Adipocyte (in vitro differentiated cells): ENCODE data around the gene OR10A4.
"Not testable (repeated sequence)": the region's sequence is repeated elsewhere in the genome, so short reads cannot be mapped to it uniquely, and the experiment has no call there.

ENCODE experiments used
- DNase-seq: peaks from one replicate; pipeline ENCODE4 v3.0.0-alpha.2; 2015; ENCODE audit warnings: low read depth
- H3K27me3 ChIP-seq: replicated peaks from 2 replicates; pipeline ENCODE4 v1.7.0; 2013; ENCODE audit warnings: mild to moderate bottlenecking, low read length, moderate library complexity; ENCODE audit not compliant: control insufficient read depth, insufficient read depth
- H3K36me3 ChIP-seq: 2 replicates; pipeline ENCODE4 v1.7.0; 2013; ENCODE audit warnings: low read length, mild to moderate bottlenecking, moderate library complexity; ENCODE audit not compliant: control insufficient read depth, insufficient read depth, severe bottlenecking
- H3K4me1 ChIP-seq: 2 replicates; pipeline ENCODE4 v1.7.0; 2013; ENCODE audit warnings: mild to moderate bottlenecking, low read length, moderate library complexity; ENCODE audit not compliant: control insufficient read depth, insufficient read depth
- H3K4me3 ChIP-seq: 2 replicates; pipeline ENCODE4 v1.7.0; 2013; ENCODE audit warnings: mild to moderate bottlenecking, low read length, moderate library complexity
- H3K9ac ChIP-seq: 2 replicates; pipeline ENCODE4 v1.7.0; 2013; ENCODE audit warnings: mild to moderate bottlenecking, low read length, moderate library complexity
- H3K9me3 ChIP-seq: 2 replicates; pipeline ENCODE4 v1.7.0; 2013; ENCODE audit warnings: mild to moderate bottlenecking, low read length, moderate library complexity; ENCODE audit not compliant: control insufficient read depth

The OR10A4 gene

GRCh38 chr11:6876325-6876724, at the start of gene OR10A4:
Gene OR10A4, plus strand, starts transcription at chr11:6876625. Its CDS starts 23 bp downstream, at chr11:6876648.
- Histone ChIP-seq H3K4me3 (no peak within 1 kb of the TSS), H3K9me3 (peaks cover 2% of the 10 kb centered on the region), H3K9ac (no peak within 1 kb of the TSS), H3K36me3 (no peaks in the 10 kb centered on the region), H3K4me1 (no peaks in the 10 kb centered on the region), H3K27me3 (no peaks in the 10 kb centered on the region)
- no peak for DNase-seq

GRCh38 chr11:6828103-6828502, 48.3 kb upstream of the OR10A4 start:
- Histone ChIP-seq H3K36me3 (no peaks in the 10 kb centered on the region), H3K27me3 (no peaks in the 10 kb centered on the region), H3K9ac (no peak overlapping the region), H3K9me3 (no peaks in the 10 kb centered on the region), H3K4me1 (no peaks in the 10 kb centered on the region), H3K4me3 (no peak overlapping the region)
- DNase-seq, result no peak

- H3K36me3 ChIP-seq, result no peaks in the 10 kb centered on the region
- H3K9me3 ChIP-seq, result no peaks in the 10 kb centered on the region
- H3K9ac ChIP-seq, result no peak overlapping the region
- H3K4me1 ChIP-seq, result no peaks in the 10 kb centered on the region
- no peak overlapping the region for H3K4me3 ChIP-seq
- DNase-seq, result no peak
- H3K27me3 ChIP-seq, result no peaks in the 10 kb centered on the region
These were observed 43.1 kb upstream of the OR10A4 start for GRCh38 chr11:6833356-6833755.

- Histone ChIP-seq H3K27me3 (no peaks in the 10 kb centered on the region), H3K9me3 (no peaks in the 10 kb centered on the region), H3K9ac (no peak overlapping the region), H3K4me1 (no peaks in the 10 kb centered on the region), H3K36me3 (no peaks in the 10 kb centered on the region), H3K4me3 (no peak overlapping the region)
- no peak for DNase-seq
These were observed 42.4 kb upstream of the OR10A4 start for GRCh38 chr11:6834021-6834420.

- Histone ChIP-seq H3K4me3 (no peak overlapping the region), H3K9me3 (peaks cover 9% of the 10 kb centered on the region), H3K27me3 (no peaks in the 10 kb centered on the region), H3K36me3 (no peaks in the 10 kb centered on the region), H3K4me1 (no peaks in the 10 kb centered on the region), H3K9ac (no peak overlapping the region)
- no peak for DNase-seq
These were observed 34.7 kb upstream of the OR10A4 start for GRCh38 chr11:6841694-6842093.

- no peaks in the 10 kb centered on the region for H3K4me1 ChIP-seq
- H3K36me3 ChIP-seq, result no peaks in the 10 kb centered on the region
- H3K9me3 ChIP-seq, result peaks cover 9% of the 10 kb centered on the region
- no peak overlapping the region for H3K4me3 ChIP-seq
- DNase-seq, result no peak
- H3K9ac ChIP-seq, result no peak overlapping the region
- H3K27me3 ChIP-seq, result no peaks in the 10 kb centered on the region
These were observed 32.8 kb upstream of the OR10A4 start for GRCh38 chr11:6843670-6844069.

GRCh38 chr11:6844356-6844755, 32.1 kb upstream of the OR10A4 start:
- Histone ChIP-seq H3K27me3 (no peaks in the 10 kb centered on the region), H3K4me1 (no peaks in the 10 kb centered on the region), H3K9ac (no peak overlapping the region), H3K4me3 (no peak overlapping the region), H3K36me3 (no peaks in the 10 kb centered on the region), H3K9me3 (peaks cover 9% of the 10 kb centered on the region)
- DNase-seq, result no peak

- H3K4me3 ChIP-seq, result no peak within 1 kb of the TSS
- peaks cover 9% of the 10 kb centered on the region for H3K9me3 ChIP-seq
- H3K36me3 ChIP-seq, result no peaks in the 10 kb centered on the region
- DNase-seq, result no peak
- H3K4me1 ChIP-seq, result no peaks in the 10 kb centered on the region
- H3K9ac ChIP-seq, result no peak within 1 kb of the TSS
- H3K27me3 ChIP-seq, result no peaks in the 10 kb centered on the region
These were observed 31.0 kb upstream of the OR10A4 start, which contains the start of gene OR10A5 for GRCh38 chr11:6845383-6845782. Gene OR10A5, plus strand, starts transcription at chr11:6845683. Its CDS starts 0 bp downstream, at chr11:6845683.

- Histone ChIP-seq H3K9ac (no peak overlapping the region), H3K27me3 (no peaks in the 10 kb centered on the region), H3K36me3 (no peaks in the 10 kb centered on the region), H3K4me1 (no peaks in the 10 kb centered on the region), H3K9me3 (peaks cover 14% of the 10 kb centered on the region), H3K4me3 (no peak overlapping the region)
- DNase-seq, result no peak
These were observed 25.9 kb upstream of the OR10A4 start for GRCh38 chr11:6850526-6850925.

GRCh38 chr11:6854801-6855200, 21.6 kb upstream of the OR10A4 start:
- not testable (repeated sequence) for H3K27me3 ChIP-seq, DNase-seq, H3K4me3 ChIP-seq, H3K9ac ChIP-seq, H3K36me3 ChIP-seq, H3K4me1 ChIP-seq
- peaks cover 14% of the 10 kb centered on the region for H3K9me3 ChIP-seq

GRCh38 chr11:6855971-6856541, 20.4 kb upstream of the OR10A4 start:
- H3K27me3 ChIP-seq, result no peaks in the 10 kb centered on the region
- DNase-seq, result peak; percentile 18
- H3K9ac ChIP-seq, result no peak overlapping the region
- H3K4me1 ChIP-seq, result no peaks in the 10 kb centered on the region
- peaks cover 14% of the 10 kb centered on the region for H3K9me3 ChIP-seq
- H3K36me3 ChIP-seq, result no peaks in the 10 kb centered on the region
- no peak overlapping the region for H3K4me3 ChIP-seq

GRCh38 chr11:6856871-6857270, 19.6 kb upstream of the OR10A4 start:
- H3K9ac ChIP-seq, result no peak overlapping the region
- H3K27me3 ChIP-seq, result no peaks in the 10 kb centered on the region
- no peak for DNase-seq
- H3K36me3 ChIP-seq, result no peaks in the 10 kb centered on the region
- no peak overlapping the region for H3K4me3 ChIP-seq
- H3K4me1 ChIP-seq, result no peaks in the 10 kb centered on the region
- peaks cover 14% of the 10 kb centered on the region for H3K9me3 ChIP-seq
